Raji (cell line): ENCODE results near the gene HPCAL1.

ENCODE experiments used
- POLR2A ChIP-seq: IDR thresholded peaks from 2 replicates; pipeline ENCODE4 v1.6.1; 2011; ENCODE audit warnings: low read depth, low read length, control low read depth; ENCODE audit not compliant: insufficient read depth

The HPCAL1 gene

DNA sequence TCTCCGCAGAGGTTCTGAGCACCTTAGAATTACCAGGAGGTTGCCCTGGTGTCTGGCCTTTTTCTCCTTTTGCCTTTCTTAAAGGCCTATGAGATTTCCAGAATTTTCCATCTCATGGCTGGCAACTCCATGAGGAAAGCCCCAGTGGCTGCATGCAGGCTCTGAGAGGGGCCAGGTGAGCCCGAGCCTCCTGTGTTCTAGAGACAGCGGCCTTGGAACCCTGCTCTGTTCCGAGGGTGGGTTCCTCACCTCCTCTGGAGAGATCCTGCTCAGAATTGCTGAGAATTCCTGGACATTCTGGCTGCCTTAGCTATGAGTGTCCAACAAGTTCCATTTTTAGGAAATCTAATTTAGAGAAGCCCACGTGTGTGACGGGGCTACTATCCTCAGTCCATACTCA, 35.7 kb upstream of the HPCAL1 start:
- TF ChIP-seq POLR2A = no peak

DNA sequence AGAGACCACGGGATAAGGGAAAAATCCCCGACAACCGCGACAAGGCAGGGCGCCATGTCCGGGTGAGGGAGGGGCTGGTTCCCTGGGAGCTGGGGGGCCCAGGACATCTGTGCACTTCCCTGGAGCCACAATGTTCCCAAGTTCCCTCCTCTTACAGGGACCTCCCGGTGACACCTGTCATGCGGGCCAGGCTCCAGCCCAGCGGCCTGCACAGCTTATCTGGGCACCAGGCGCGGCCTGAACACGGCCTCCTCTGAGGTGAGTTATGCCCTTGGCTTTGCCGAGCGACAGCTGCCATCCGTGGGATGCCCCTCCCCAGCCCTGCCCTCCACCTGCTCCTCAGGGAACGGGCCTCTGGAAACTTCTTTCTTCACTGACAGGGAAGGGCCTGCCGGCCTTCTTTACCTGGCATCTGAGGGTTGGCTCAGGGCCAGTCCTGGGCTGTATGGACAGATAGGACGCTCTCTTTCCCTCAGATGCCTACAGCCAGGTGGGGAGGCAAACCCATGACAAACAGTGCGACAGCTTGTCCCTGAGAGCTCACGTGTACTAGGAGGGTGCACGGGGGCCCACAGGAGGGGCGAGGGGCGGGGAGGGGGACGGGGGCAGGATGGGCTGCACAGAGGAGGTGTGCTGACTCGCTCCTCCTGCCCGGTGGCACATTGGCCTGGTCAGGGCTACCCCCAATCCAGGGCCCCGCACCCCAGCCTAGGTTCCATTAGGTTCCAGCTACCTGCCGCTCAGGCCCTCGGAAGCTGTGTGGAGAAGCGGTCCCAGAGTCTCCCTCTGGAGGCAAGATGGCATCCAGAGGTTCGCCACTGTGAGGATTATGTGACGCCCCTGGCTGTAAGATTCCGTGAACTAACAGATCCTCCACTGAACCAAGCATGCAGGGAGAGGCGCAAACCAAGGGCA, 34.9 kb upstream of the HPCAL1 start:
- no peak for TF ChIP-seq POLR2A

DNA sequence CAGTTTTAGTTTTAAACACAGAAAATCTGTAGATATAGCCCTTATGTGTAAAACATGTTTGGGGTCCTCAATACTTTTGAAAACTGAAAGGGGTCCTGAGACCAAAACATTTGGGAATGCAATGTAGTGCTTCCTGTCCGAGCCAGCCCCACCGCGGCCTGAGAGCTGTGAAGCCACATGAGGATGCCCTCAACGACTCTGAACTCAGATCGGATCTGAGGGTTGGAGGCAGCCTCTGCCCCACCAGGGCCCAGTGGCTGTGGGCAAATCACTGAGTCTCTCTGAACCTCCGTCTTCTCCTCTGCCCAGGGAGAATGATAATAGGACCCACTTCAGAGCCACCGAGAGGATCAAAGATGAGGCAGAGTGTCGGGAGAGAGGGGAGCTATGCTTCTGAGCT, 33.4 kb upstream of the HPCAL1 start:
- no peak for TF ChIP-seq POLR2A

GRCh38 chr2:10269711-10270610, 32.7 kb upstream of the HPCAL1 start:
- TF ChIP-seq POLR2A = no peak

DNA sequence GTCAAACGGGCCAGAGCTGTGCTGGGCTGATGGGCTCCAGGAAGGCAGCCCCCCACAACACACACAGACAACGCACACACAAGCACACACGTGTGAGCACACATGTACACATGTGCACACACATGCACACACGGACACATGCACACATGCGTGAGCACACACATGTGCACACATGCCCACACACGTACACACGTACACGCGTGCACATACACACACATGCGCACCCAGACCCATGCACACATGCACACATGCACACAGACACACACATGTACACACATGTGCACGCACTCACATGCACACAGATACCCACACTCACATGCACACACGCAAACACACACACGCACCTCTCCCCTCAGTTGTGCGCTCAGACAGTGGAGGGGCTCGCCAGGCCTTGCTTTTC, 31.2 kb upstream of the HPCAL1 start:
- no peak for TF ChIP-seq POLR2A

- TF ChIP-seq POLR2A = no peak
Observed at GRCh38 chr2:10271946-10272345, 30.8 kb upstream of the HPCAL1 start.

- TF ChIP-seq POLR2A = no peak
Observed at GRCh38 chr2:10272464-10272863, 30.2 kb upstream of the HPCAL1 start.

DNA sequence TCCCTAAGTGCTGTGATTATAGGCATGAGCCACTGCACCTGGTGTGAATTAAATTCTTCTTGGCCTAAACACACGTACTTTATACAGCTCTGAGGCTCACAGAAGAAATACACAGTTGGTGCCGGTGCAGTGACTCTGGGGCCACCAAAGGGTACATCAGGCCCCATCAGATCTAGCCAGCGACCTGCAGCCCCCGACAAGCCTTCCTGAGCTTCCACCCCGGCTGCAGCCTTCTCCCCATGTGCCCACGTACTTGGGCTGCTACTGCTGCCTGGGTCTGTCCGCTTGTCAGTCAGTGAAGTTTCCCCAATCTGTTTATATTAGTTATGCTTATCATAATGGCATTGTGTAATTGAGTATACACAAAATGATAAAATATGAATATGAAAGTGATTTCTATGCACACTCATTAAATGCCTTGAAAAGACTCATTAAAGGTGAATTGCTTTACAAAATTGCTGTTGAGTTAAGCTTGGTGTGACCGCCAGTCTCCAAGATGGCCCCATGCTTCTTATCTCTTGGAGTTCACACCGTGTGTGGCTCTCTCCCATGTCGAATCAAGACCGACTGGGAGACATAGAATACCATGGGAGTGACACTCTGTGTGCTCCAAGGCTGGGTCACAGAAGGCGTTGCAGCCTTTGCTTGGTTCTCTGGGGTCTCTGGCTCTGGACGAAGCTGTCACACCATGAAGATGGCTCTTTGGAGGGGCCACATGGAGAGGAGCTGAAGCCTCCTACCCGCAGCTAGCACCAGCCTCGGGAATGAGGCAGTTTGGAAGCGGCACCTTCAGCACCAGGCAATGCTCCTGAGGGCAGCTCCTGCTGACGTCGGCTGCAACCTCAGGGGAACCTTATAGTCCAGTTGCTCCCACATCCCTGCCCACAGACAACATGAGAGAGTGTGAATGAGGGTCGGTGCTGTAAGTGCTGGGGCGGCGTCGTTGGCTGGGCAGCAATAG, 29.2 kb upstream of the HPCAL1 start:
- TF ChIP-seq POLR2A = no peak

DNA sequence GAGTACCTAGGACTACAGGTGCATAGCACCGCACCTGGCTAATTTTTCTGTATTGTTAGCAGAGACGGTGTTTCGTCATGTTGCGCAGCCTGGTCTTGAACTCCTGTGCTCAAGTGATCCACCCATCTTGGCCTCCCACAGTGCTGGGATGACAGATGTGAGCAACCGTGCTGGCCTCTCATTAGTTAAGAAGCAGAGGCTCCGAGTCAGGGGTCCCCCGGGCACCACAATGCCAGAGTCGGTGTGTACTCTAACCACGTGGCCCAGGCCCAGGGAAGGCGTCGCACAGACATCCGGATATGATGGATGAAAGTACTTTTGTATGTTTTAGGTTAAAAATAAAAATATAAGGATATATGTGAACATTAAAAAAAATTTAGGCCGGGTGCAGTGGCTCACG, 28.3 kb upstream of the HPCAL1 start:
- TF ChIP-seq POLR2A = no peak

DNA sequence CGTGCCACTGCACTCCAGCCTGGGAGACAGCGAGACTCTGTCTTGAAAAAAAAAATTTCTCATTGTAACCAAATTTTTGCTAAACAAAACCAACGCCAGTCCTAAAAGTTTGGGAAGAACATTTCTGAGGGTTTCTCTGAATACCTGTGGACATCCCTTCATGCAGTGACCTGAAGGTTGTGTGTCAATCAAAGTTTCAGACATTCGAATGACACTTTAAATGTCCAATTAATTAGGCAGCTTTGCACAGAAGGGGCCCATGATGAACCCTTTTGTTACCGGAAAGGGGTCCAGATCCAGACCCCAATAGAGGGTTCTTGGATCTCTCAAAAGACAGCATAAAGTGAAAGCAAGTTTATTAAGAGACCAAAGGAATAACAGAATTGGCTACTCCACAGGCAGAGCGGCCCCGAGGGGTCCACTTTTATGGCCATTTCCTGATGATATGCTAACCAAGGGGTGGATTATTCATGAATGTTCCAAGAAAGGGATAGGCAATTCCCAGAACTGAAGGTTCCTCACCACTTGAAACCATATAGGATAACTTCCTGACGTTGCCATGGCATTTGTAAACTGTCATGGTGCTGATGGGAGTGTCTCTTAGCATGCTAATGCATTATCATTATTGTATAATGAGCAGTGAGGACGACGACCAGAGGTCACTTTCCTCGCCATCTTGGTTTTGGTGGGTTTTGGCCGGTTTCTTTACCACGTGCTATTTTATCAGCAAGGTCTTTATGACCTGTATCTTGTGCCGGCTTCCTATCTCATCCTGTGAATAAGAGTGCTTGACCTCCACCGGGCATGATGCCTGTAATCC, 27.5 kb upstream of the HPCAL1 start:
- TF ChIP-seq POLR2A = no peak

DNA sequence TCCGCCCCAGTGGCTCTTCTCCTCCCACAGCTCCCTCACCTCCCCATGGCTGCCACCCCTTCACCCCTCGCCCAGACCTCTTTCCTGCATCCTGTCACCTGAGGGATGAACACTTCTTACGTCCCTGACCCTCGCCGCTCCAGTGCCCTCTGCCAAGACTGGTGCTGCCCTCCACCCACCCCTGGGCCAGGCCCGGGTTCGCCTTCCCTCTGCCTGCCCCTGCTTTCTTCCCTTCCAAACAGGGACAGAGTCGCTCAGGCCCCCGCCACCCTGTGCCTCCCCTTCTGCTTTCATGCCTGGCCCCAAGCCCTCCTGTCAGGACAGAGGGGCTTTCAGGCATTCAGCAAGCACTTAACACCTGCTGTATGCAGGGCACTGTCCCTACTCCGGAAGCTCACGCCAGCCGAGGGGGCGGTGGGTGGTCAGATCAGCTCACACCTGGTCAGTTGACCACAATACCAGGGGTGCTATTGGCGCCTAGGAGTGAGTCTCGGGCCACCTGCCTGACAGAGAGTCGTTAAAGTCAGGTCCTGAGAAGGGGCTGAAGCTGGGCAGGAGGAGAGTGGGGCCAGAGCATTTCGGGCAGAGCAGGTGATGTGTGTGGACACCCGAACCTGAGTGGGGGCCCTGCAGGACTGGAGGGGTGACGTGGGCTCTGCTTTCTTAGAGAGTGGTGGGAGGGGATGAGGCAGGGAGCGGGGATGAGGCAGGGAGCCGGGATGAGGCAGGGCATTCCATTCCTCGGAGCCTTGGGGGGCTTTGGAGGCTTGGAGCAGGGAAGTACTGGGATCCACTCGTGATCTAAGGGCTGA, 26.0 kb upstream of the HPCAL1 start:
- no peak for TF ChIP-seq POLR2A

GRCh38 chr2:10277293-10278028, 25.2 kb upstream of the HPCAL1 start:
- TF ChIP-seq POLR2A = no peak
